H1 (cell line): ENCODE results near the gene SNAPC3. TPM values are rescaled to one million over a fixed set of nuclear protein-coding genes. Genes with fewer than 3 reads are reported as not detected.

Source experiments
- CTCF ChIA-PET: fragments of 300-600 bp; sonication (Branson Sonifier 250); formaldehyde crosslinking; loops from one replicate; lab custom pipeline; 2021; ENCODE audit not compliant: partially characterized antibody; lab: Charles Lee
- POLR2A ChIA-PET: fragments of 300-600 bp; sonication (Branson Sonifier 250); formaldehyde crosslinking; loops from one replicate; lab custom pipeline; 2021; ENCODE audit warnings: inconsistent platforms; ENCODE audit not compliant: partially characterized antibody; lab: Charles Lee
- DNase-seq, 2 experiments: peaks; one replicate each; pipeline versions ENCODE4 v3.0.0 to v3.0.0-alpha.2; 2010 to 2022; ENCODE audit warnings: low spot score in 2 of 2, low read depth in 1 of 2, mixed read lengths in 1 of 2
- FAIRE-seq: peaks from 2 replicates; lab custom pipeline; 2011; peaks lifted over from hg19 to GRCh38; lab: Jason Lieb, UNC
- H2AFZ ChIP-seq: 2 replicates; pipeline ENCODE4 v1.8.1; 2012; ENCODE audit warnings: low read length, inconsistent platforms
- H2AK5ac ChIP-seq: 2 replicates; pipeline ENCODE4 v1.6.1; 2013; ENCODE audit warnings: low read depth, low read length
- H2BK120ac ChIP-seq: replicated peaks from 2 replicates; pipeline ENCODE3; 2013; ENCODE audit warnings: low read depth, low read length, inconsistent platforms
- H2BK12ac ChIP-seq: 2 replicates; pipeline ENCODE4 v1.6.1; 2013; ENCODE audit warnings: low read depth, low read length
- H2BK15ac ChIP-seq: 2 replicates; pipeline ENCODE4 v1.6.1; 2013; ENCODE audit warnings: low read length
- H2BK20ac ChIP-seq: 2 replicates; pipeline ENCODE4 v1.6.1; 2013; ENCODE audit warnings: low read length
- H2BK5ac ChIP-seq: 2 replicates; pipeline ENCODE4 v1.6.1; 2013; ENCODE audit warnings: low read depth, low read length
- H3K14ac ChIP-seq: 2 replicates; pipeline ENCODE4 v1.6.1; 2013; ENCODE audit warnings: inconsistent platforms; ENCODE audit not compliant: insufficient read length
- H3K18ac ChIP-seq: 2 replicates; pipeline ENCODE4 v1.6.1; 2013; ENCODE audit warnings: low read length; ENCODE audit errors: extremely low read depth
- H3K23ac ChIP-seq: 2 replicates; pipeline ENCODE4 v1.6.1; 2013; ENCODE audit warnings: inconsistent platforms; ENCODE audit not compliant: insufficient read length
- H3K23me2 ChIP-seq: 2 replicates; pipeline ENCODE4 v1.6.1; 2013; ENCODE audit warnings: low read depth, low read length
- H3K27ac ChIP-seq: 2 replicates; pipeline ENCODE4 v1.6.1; 2011; ENCODE audit warnings: low read depth, low read length, inconsistent platforms
- H3K27me3 ChIP-seq, 4 experiments: replicated peaks in 1 of 4; 1 replicate in 1 of 4; 2 replicates in 3 of 4; pipeline versions ENCODE4 v1.6.1 to v1.8.1; 2011 to 2013; ENCODE audit warnings: low read length in 3 of 4, mild to moderate bottlenecking in 3 of 4, inconsistent platforms in 2 of 4, mixed read lengths in 2 of 4, moderate library complexity in 1 of 4; ENCODE audit not compliant: control insufficient read depth in 3 of 4, insufficient read depth in 3 of 4; ENCODE audit errors: extremely low read depth in 1 of 4
- H3K36me3 ChIP-seq, 4 experiments: 2 replicates each; pipeline versions ENCODE4 v1.6.1 to v1.8.1; 2011 to 2013; ENCODE audit warnings: mild to moderate bottlenecking in 4 of 4, low read length in 3 of 4, moderate library complexity in 2 of 4, control low read depth in 1 of 4, inconsistent platforms in 1 of 4; ENCODE audit not compliant: insufficient read depth in 4 of 4, control insufficient read depth in 2 of 4
- H3K4ac ChIP-seq: replicated peaks from 2 replicates; pipeline ENCODE3; 2013; ENCODE audit warnings: low read length, low read depth, mixed read lengths, inconsistent platforms; ENCODE audit not compliant: insufficient read length
- H3K4me1 ChIP-seq, 4 experiments: replicated peaks in 1 of 4; 1 replicate in 1 of 4; 2 replicates in 3 of 4; pipeline versions ENCODE4 v1.6.1 to v1.8.1; 2011 to 2013; ENCODE audit warnings: low read length in 3 of 4, inconsistent platforms in 2 of 4, mixed read lengths in 1 of 4; ENCODE audit not compliant: insufficient read depth in 4 of 4, control insufficient read depth in 3 of 4
- H3K4me2 ChIP-seq, 2 experiments: 2 replicates each; pipeline versions ENCODE4 v1.6.1 to v1.8.1; 2011 to 2013; ENCODE audit warnings: low read depth in 2 of 2, low read length in 2 of 2, control low read depth in 1 of 2, inconsistent platforms in 1 of 2, mild to moderate bottlenecking in 1 of 2; ENCODE audit not compliant: insufficient read depth in 1 of 2
- H3K4me3 ChIP-seq, 4 experiments: fragments of 200-600, 300-600 bp in 1 of 4; sonication (generic), shearing (Covaris generic), sonication (Bioruptor Twin) in 1 of 4; 2 replicates each; pipeline versions ENCODE4 v1.5.1 to v1.8.1; 2011 to 2016; ENCODE audit warnings: low read length in 4 of 4, low read depth in 3 of 4, control low read depth in 2 of 4, inconsistent platforms in 2 of 4, mild to moderate bottlenecking in 2 of 4, mixed read lengths in 1 of 4, moderate library complexity in 1 of 4; ENCODE audit not compliant: insufficient read depth in 2 of 4; ENCODE audit errors: extremely low read depth in 1 of 4
- H3K56ac ChIP-seq: replicated peaks from 2 replicates; pipeline ENCODE3; 2013; ENCODE audit warnings: low read depth, mild to moderate bottlenecking, mixed read lengths, low read length, inconsistent platforms; ENCODE audit not compliant: insufficient read length
- H3K79me1 ChIP-seq: 2 replicates; pipeline ENCODE4 v1.6.1; 2013; ENCODE audit warnings: low read depth, low read length, control low read depth
- H3K79me2 ChIP-seq, 2 experiments: 2 replicates each; pipeline versions ENCODE4 v1.6.1 to v1.8.1; 2012 to 2013; ENCODE audit warnings: low read length in 2 of 2, mild to moderate bottlenecking in 2 of 2, inconsistent platforms in 1 of 2; ENCODE audit not compliant: insufficient read depth in 2 of 2, control insufficient read depth in 1 of 2
- H3K9ac ChIP-seq, 4 experiments: replicated peaks in 1 of 4; 1 replicate in 1 of 4; 2 replicates in 3 of 4; pipeline versions ENCODE4 v1.6.1 to v1.8.1; 2011 to 2013; ENCODE audit warnings: low read depth in 3 of 4, low read length in 3 of 4, control low read depth in 2 of 4, mild to moderate bottlenecking in 2 of 4, moderate library complexity in 2 of 4, inconsistent platforms in 1 of 4; ENCODE audit errors: extremely low read depth in 1 of 4
- H3K9me3 ChIP-seq, 2 experiments: 2 replicates each; pipeline versions ENCODE4 v1.6.1 to v1.8.1; 2012 to 2013; ENCODE audit warnings: mild to moderate bottlenecking in 2 of 2, moderate library complexity in 2 of 2, control low read depth in 1 of 2, inconsistent platforms in 1 of 2, low read depth in 1 of 2, low read length in 1 of 2, mixed read lengths in 1 of 2; ENCODE audit not compliant: insufficient read depth in 2 of 2
- H4K20me1 ChIP-seq, 2 experiments: replicated peaks in 1 of 2; 2 replicates each; pipeline versions ENCODE3 to v1.8.1; 2011 to 2013; ENCODE audit warnings: inconsistent platforms in 2 of 2, low read length in 2 of 2, mild to moderate bottlenecking in 1 of 2; ENCODE audit not compliant: insufficient read depth in 2 of 2, control insufficient read depth in 1 of 2
- H4K5ac ChIP-seq: 2 replicates; pipeline ENCODE4 v1.6.1; 2013; ENCODE audit warnings: low read length, low read depth, mixed read lengths, inconsistent platforms; ENCODE audit not compliant: insufficient read length
- H4K8ac ChIP-seq: 2 replicates; pipeline ENCODE4 v1.8.0; 2013; ENCODE audit warnings: mild to moderate bottlenecking, moderate library complexity, low read length, inconsistent platforms; ENCODE audit not compliant: insufficient read depth; ENCODE audit errors: extremely low read depth
- H4K91ac ChIP-seq: replicated peaks from 2 replicates; pipeline ENCODE3; 2013; ENCODE audit warnings: low read length, mixed read lengths, inconsistent platforms; ENCODE audit not compliant: insufficient read length
- JUN ChIP-seq: IDR thresholded peaks from 2 replicates; pipeline ENCODE4 v1.6.1; 2011; ENCODE audit warnings: low read depth, mild to moderate bottlenecking, improper control_type of control experiment, low read length
- RAD21 ChIP-seq, 2 experiments: IDR thresholded peaks in 1 of 2; conservative IDR thresholded peaks in 1 of 2; 2 replicates each; pipeline ENCODE4 v1.6.1; 2011; ENCODE audit warnings: low read depth in 2 of 2, low read length in 2 of 2, improper control_type of control experiment in 1 of 2, inconsistent platforms in 1 of 2, mild to moderate bottlenecking in 1 of 2, moderate library complexity in 1 of 2
- WGBS, 2 experiments: shearing (Covaris generic) in 1 of 2; methylation state at CpG; one replicate each; pipeline versions ENCODE4 v1.1.6 to v1.1.7; 2013 to 2015; ENCODE audit warnings: low lambda C conversion rate in 2 of 2, mixed read lengths in 2 of 2, inconsistent platforms in 1 of 2, low coverage in 1 of 2, missing lambda C conversion rate in 1 of 2; ENCODE audit not compliant: insufficient replicate concordance in 2 of 2, insufficient coverage in 1 of 2, insufficient read length in 1 of 2; ENCODE audit errors: extremely low coverage in 1 of 2, missing lambda C conversion rate in 1 of 2; 5-methylcytosine and 5-hydroxymethylcytosine counted together
- polyA plus RNA-seq, 7 experiments: library from polyadenylated mRNA; depleted of rRNA in 3 of 7; stranded (reverse) in 5 of 7; unstranded in 2 of 7; fragments of >200 nt in 5 of 7; fragments of 200-250 nt in 2 of 7; gene quantifications; 1 replicate in 5 of 7; 2 replicates in 1 of 7; 4 replicates in 1 of 7; pipeline versions ENCODE4 v1.2.1 to v1.2.3, GENCODE V29; 2011 to 2013; ENCODE audit warnings: missing spikeins in 2 of 7, mixed read lengths in 2 of 7
- total RNA-seq: library from RNA; stranded (reverse); fragmentation: NEBNext Ultra II Directional; extraction: Animal tissue kit (Norgen Biotek cat#: 25700); gene quantifications from 2 replicates; pipeline ENCODE4 v1.2.1, GENCODE V29; 2021
- TF ChIP-seq, protein P1 (sequence below), 3 experiments: IDR thresholded peaks; 1 replicate in 2 of 3; 2 replicates in 1 of 3; pipeline versions ENCODE4 v1.5.1 to v1.6.1; 2011; ENCODE audit warnings: low read length in 3 of 3, mild to moderate bottlenecking in 3 of 3, inconsistent platforms in 2 of 3, low read depth in 1 of 3, moderate library complexity in 1 of 3; ENCODE audit not compliant: insufficient read depth in 1 of 3; ENCODE audit errors: control extremely low read depth in 1 of 3

Gene SNAPC3
- total and polyA plus RNA-seq, 2 of the 8 experiments (the other 6 are each of a cell fraction or from before 2014, with no cell fraction given): 11.9 to 25.8 TPM

GRCh38 chr9:15485836-15486666 lies 63.4 kb downstream of the SNAPC3 start:
- 86 to 100% methylated on average over 1 to 2 of the region's 2 CpGs for WGBS, 2 experiments
- H3K36me3 ChIP-seq: peaks cover 2 to 90% (median 45%) of the 10 kb centered on the region in 4 experiments; a peak in 7 of 8 replicates
- no peak overlapping the region for H2BK5ac ChIP-seq
- no peak overlapping the region for H3K18ac ChIP-seq
- peaks cover 0 to 2% (median 0%) of the 10 kb centered on the region in 4 experiments; a peak in 1 of 7 replicates for H3K4me1 ChIP-seq
- no peak for DNase-seq
- H3K9ac ChIP-seq: no peak overlapping the region
- no peaks in the 10 kb centered on the region for H3K9me3 ChIP-seq
- H2AFZ ChIP-seq: no peak overlapping the region
- no peak overlapping the region for H3K4ac ChIP-seq
- no peak overlapping the region for H3K56ac ChIP-seq
- CTCF ChIA-PET: interaction anchor here (0.8 to 1.2 kb wide), 4 partner anchors 10 to 55 kb away, joined by 3 to 5 read pairs (median 3); no protein-coding TSS in a partner anchor
- no peak overlapping the region for H3K4me3 ChIP-seq
- no peak overlapping the region for H3K14ac ChIP-seq
- TF ChIP-seq RAD21 (IDR thresholded peaks at IDR 0.05 in 1 of 2, conservative IDR thresholded peaks at IDR 0.05 in 1 of 2; ENCODE audit: low read depth in 2 of 2, low read length in 2 of 2) (0 out of 4 replicates have a peak, but pooled peaks of 1 of the 2 experiments have one; percentile 4), JUN (no peak)
- TF ChIP-seq, protein P1, sequence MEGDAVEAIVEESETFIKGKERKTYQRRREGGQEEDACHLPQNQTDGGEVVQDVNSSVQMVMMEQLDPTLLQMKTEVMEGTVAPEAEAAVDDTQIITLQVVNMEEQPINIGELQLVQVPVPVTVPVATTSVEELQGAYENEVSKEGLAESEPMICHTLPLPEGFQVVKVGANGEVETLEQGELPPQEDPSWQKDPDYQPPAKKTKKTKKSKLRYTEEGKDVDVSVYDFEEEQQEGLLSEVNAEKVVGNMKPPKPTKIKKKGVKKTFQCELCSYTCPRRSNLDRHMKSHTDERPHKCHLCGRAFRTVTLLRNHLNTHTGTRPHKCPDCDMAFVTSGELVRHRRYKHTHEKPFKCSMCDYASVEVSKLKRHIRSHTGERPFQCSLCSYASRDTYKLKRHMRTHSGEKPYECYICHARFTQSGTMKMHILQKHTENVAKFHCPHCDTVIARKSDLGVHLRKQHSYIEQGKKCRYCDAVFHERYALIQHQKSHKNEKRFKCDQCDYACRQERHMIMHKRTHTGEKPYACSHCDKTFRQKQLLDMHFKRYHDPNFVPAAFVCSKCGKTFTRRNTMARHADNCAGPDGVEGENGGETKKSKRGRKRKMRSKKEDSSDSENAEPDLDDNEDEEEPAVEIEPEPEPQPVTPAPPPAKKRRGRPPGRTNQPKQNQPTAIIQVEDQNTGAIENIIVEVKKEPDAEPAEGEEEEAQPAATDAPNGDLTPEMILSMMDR (IDR thresholded peaks at IDR 0.05; ENCODE audit: control extremely low read depth in 1 of 3, insufficient read depth in 1 of 3, low read depth in 1 of 3, low read length in 3 of 3): peak in 1 of 3 experiments; percentile 29; a peak in 1 of 4 replicates
- no peaks in the 10 kb centered on the region for H3K23me2 ChIP-seq
- H3K79me2 ChIP-seq: peaks cover 1 to 86% of the 10 kb centered on the region in 2 experiments; a peak in 3 of 4 replicates
- POLR2A ChIA-PET: interaction anchor here (0.9 kb wide), 1 partner anchor 25 kb away, joined by 3 read pairs; the partner anchor contains the start of gene PSIP1
- peak; percentile 60 for FAIRE-seq
- H3K4me2 ChIP-seq: no peak overlapping the region
- H2BK15ac ChIP-seq: no peak overlapping the region
- no peak overlapping the region for H3K23ac ChIP-seq
- no peak overlapping the region for H2BK120ac ChIP-seq
- no peak overlapping the region for H2AK5ac ChIP-seq
- peaks cover 5% of the 10 kb centered on the region in 2 experiments for H4K20me1 ChIP-seq
- H3K27ac ChIP-seq: no peak overlapping the region
- no peak overlapping the region for H4K5ac ChIP-seq
- no peaks in the 10 kb centered on the region; the same call in 1 of the 2 replicates for H3K79me1 ChIP-seq
- H3K27me3 ChIP-seq: no peaks in the 10 kb centered on the region
- no peak overlapping the region for H2BK20ac ChIP-seq
- no peak overlapping the region for H4K91ac ChIP-seq
- H2BK12ac ChIP-seq: no peak overlapping the region
- H4K8ac ChIP-seq: no peak overlapping the region
